ENCODE measurements around the gene BRIP1. TPM values are rescaled to one million over a fixed set of nuclear protein-coding genes. Genes with fewer than 3 reads are reported as not detected.

Gene BRIP1
- total RNA-seq, 2 donors from 2014 or later: 1.3 to 3.9 TPM

GRCh38 chr17:61815863-61816503 is 47.3 kb downstream of the BRIP1 start:
- Histone ChIP-seq H3K27me3 (replicated peaks; ENCODE audit: insufficient read depth) (no peaks in the 10 kb centered on the region), H3K4me1 (replicated peaks) (no peaks in the 10 kb centered on the region), H3K36me3 (no peaks in the 10 kb centered on the region), H3K4me3 (no peak overlapping the region), H3K27ac (no peak overlapping the region), H3K9me3 (no peaks in the 10 kb centered on the region)
- intact Hi-C loops (cut with DNase I): no loop called here
- 50% methylated on average over 5 of the region's 5 CpGs for WGBS
- no peak for TF ChIP-seq POLR2AphosphoS5 (IDR thresholded peaks at IDR 0.05)
- no peak for TF ChIP-seq POLR2A (IDR thresholded peaks at IDR 0.05)
- no peak for TF ChIP-seq CTCF (IDR thresholded peaks at IDR 0.05)
- no peak for DNase-seq (ENCODE audit: low spot score)

- no peak overlapping the region for H3K27ac ChIP-seq
- intact Hi-C loops (cut with DNase I): no loop called here
- 97% methylated on average over 1 of the region's 1 CpG for WGBS
- no peak overlapping the region for H3K4me3 ChIP-seq
- no peaks in the 10 kb centered on the region for H3K9me3 ChIP-seq
- H3K36me3 ChIP-seq: no peaks in the 10 kb centered on the region
- DNase-seq (ENCODE audit: low spot score): no peak
- H3K4me1 ChIP-seq (replicated peaks): no peaks in the 10 kb centered on the region
- H3K27me3 ChIP-seq (replicated peaks; ENCODE audit: insufficient read depth): no peaks in the 10 kb centered on the region
- TF ChIP-seq CTCF (IDR thresholded peaks at IDR 0.05) (no peak), POLR2AphosphoS5 (IDR thresholded peaks at IDR 0.05) (no peak), POLR2A (IDR thresholded peaks at IDR 0.05) (no peak)
Observed at GRCh38 chr17:61814485-61814884, 48.8 kb downstream of the BRIP1 start.

GRCh38 chr17:61813211-61813610 is 50.1 kb downstream of the BRIP1 start:
- WGBS: 51% methylated on average over 1 of the region's 1 CpG
- Histone ChIP-seq H3K9me3 (no peaks in the 10 kb centered on the region), H3K27ac (no peak overlapping the region), H3K36me3 (no peaks in the 10 kb centered on the region), H3K4me1 (replicated peaks) (no peaks in the 10 kb centered on the region), H3K27me3 (replicated peaks; ENCODE audit: insufficient read depth) (no peaks in the 10 kb centered on the region), H3K4me3 (no peak overlapping the region)
- no peak for DNase-seq (ENCODE audit: low spot score)
- intact Hi-C loops (cut with DNase I): no loop called here
- TF ChIP-seq CTCF (IDR thresholded peaks at IDR 0.05) (no peak), POLR2A (IDR thresholded peaks at IDR 0.05) (no peak), POLR2AphosphoS5 (IDR thresholded peaks at IDR 0.05) (no peak)

GRCh38 chr17:61812747-61813146 is 50.6 kb downstream of the BRIP1 start:
- H3K27ac ChIP-seq: no peak overlapping the region
- no peak overlapping the region for H3K4me3 ChIP-seq
- no peak for DNase-seq (ENCODE audit: low spot score)
- 57% methylated on average over 2 of the region's 2 CpGs for WGBS
- H3K27me3 ChIP-seq (replicated peaks; ENCODE audit: insufficient read depth): no peaks in the 10 kb centered on the region
- no peaks in the 10 kb centered on the region for H3K9me3 ChIP-seq
- TF ChIP-seq POLR2A (IDR thresholded peaks at IDR 0.05) (no peak), CTCF (IDR thresholded peaks at IDR 0.05) (no peak), POLR2AphosphoS5 (IDR thresholded peaks at IDR 0.05) (no peak)
- no peaks in the 10 kb centered on the region for H3K4me1 ChIP-seq (replicated peaks)
- intact Hi-C loops (cut with DNase I): no loop called here
- no peaks in the 10 kb centered on the region for H3K36me3 ChIP-seq

- Histone ChIP-seq H3K9me3 (no peaks in the 10 kb centered on the region), H3K27me3 (replicated peaks; ENCODE audit: insufficient read depth) (no peaks in the 10 kb centered on the region), H3K27ac (no peak overlapping the region), H3K4me1 (replicated peaks) (no peaks in the 10 kb centered on the region), H3K36me3 (no peaks in the 10 kb centered on the region), H3K4me3 (no peak overlapping the region)
- TF ChIP-seq POLR2A (IDR thresholded peaks at IDR 0.05): no peak
- TF ChIP-seq POLR2AphosphoS5 (IDR thresholded peaks at IDR 0.05): no peak
- TF ChIP-seq CTCF (IDR thresholded peaks at IDR 0.05): no peak
- 67% methylated on average over 2 of the region's 2 CpGs for WGBS
- no peak for DNase-seq (ENCODE audit: low spot score)
- intact Hi-C loops (cut with DNase I): no loop called here
Observed at GRCh38 chr17:61809816-61810392, 53.4 kb downstream of the BRIP1 start.

Data from prostate gland (tissue), 2 donors.